GM23248 (cell line): ENCODE data around the gene LPAR2.

Experiments used
- EZH2 ChIP-seq: fragments of 200-600 bp; sonication (generic); IDR thresholded peaks from 2 replicates; pipeline ENCODE4 v1.6.1; 2018; ENCODE audit warnings: antibody characterized with exemption, mild to moderate bottlenecking; ENCODE audit not compliant: insufficient read depth, poor library complexity, severe bottlenecking
- EZH2phosphoT487 ChIP-seq: fragments of 200-600 bp; sonication (generic); IDR thresholded peaks from 2 replicates; pipeline ENCODE4 v1.6.1; 2018; ENCODE audit warnings: antibody characterized with exemption, moderate library complexity, mild to moderate bottlenecking, low read depth; ENCODE audit not compliant: insufficient read depth

- TF ChIP-seq EZH2phosphoT487 (no peak), EZH2 (no peak)
These were observed 46.3 kb upstream of the LPAR2 start for GRCh38 chr19:19674315-19674714.
